Neural progenitor cell (in vitro differentiated cells): ENCODE measurements around the gene CD1E.

Experiments used
- EZH2 ChIP-seq: fragments of 200-600 bp; sonication (generic); IDR thresholded peaks from 2 replicates; pipeline ENCODE4 v1.6.1; 2017; ENCODE audit warnings: antibody characterized with exemption, mild to moderate bottlenecking, moderate library complexity
- TF ChIP-seq, protein P1 (sequence below): fragments of 200-600 bp; sonication (generic); IDR thresholded peaks from 2 replicates; pipeline ENCODE4 v1.5.1; 2017; ENCODE audit warnings: antibody characterized with exemption, mild to moderate bottlenecking

DNA sequence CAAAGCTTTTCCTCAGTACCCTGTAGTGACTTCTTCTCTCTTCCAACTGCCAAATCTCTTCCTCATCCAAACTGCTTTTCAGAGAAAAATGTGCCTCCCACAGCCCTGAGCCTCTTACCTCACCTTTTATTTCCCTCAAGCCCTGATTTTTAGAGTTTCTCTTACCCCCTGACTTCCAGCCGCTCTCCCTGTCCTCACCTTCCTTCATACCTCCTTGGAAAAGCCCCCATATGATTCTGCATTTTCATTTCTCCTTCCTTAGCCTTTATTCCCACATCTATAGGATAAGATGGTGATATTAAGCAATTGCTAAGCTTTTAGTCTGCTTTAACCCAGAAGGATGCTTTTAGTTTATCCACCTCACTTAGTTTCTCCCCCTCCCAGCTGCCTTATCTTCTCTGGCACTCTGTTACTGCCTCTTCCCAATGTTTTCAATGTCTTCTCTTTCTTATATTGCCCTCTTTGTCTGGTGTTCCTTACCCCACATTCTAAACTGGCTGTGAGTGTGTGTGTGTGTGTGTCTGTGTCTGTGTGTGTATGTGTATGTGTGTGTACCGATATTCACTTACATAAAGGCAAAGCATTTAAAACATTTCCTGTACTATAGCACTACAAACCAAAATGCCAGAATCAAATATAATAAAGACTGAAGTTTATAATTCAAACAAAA lies 22.1 kb upstream of the CD1E start, which contains the start of gene CD1B:
- TF ChIP-seq, protein P1, sequence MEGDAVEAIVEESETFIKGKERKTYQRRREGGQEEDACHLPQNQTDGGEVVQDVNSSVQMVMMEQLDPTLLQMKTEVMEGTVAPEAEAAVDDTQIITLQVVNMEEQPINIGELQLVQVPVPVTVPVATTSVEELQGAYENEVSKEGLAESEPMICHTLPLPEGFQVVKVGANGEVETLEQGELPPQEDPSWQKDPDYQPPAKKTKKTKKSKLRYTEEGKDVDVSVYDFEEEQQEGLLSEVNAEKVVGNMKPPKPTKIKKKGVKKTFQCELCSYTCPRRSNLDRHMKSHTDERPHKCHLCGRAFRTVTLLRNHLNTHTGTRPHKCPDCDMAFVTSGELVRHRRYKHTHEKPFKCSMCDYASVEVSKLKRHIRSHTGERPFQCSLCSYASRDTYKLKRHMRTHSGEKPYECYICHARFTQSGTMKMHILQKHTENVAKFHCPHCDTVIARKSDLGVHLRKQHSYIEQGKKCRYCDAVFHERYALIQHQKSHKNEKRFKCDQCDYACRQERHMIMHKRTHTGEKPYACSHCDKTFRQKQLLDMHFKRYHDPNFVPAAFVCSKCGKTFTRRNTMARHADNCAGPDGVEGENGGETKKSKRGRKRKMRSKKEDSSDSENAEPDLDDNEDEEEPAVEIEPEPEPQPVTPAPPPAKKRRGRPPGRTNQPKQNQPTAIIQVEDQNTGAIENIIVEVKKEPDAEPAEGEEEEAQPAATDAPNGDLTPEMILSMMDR, result no peak
- TF ChIP-seq EZH2, result no peak
